ENCODE measurements around the gene TEX11. TPM values are rescaled to one million over a fixed set of nuclear protein-coding genes. Genes with fewer than 3 reads are reported as not detected.
"Not testable (repeated sequence)": the region's sequence is repeated elsewhere in the genome, so short reads cannot be mapped to it uniquely, and the experiment has no call there.

TEX11 gene
- total and polyA plus RNA-seq, 9 donors, result not detected

DNA sequence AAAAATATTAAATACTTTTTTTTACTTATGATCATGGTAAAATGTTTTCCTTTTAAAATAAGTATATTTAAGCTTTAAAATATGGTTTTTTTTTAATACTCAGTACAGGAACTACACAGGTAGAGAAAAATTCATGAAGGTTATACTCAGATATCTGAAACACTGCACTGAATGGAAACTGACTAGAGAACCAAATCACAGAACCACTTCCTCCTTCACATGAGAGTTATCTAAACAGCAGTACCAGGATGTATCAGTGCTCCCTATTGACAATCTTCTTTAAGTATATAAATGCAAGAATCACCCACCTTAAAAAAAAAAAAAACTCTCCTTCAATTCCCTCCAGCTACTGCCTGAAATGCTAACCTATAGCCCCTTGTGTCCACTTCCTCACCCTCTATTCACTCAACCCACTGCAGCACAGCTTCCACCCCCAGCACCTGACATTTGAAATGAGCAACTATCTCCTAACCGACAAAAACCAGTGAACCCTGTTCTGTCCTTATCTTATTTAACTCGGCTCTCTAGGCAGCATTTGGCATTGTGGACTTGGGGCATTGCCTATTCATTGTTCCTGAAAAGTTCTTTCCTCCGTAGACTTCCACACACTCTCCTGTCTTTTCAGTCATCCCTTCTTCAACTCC, 13.3 kb upstream of the TEX11 start:
- H3K4me3 ChIP-seq, result no peak overlapping the region
- no peaks in the 10 kb centered on the region for H3K9me3 ChIP-seq
- H3K27ac ChIP-seq, result no peak overlapping the region
- no peaks in the 10 kb centered on the region for H3K27me3 ChIP-seq
- TF ChIP-seq POLR2A (IDR thresholded peaks at IDR 0.05), result no peak
- no peak for TF ChIP-seq EP300 (IDR thresholded peaks at IDR 0.05)
- no peak for TF ChIP-seq CTCF (IDR thresholded peaks at IDR 0.05)
- no peak for DNase-seq
- 27 to 35% (median 33%) methylated on average over 3 of the region's 3 CpGs for WGBS, 3 donors
- no peaks in the 10 kb centered on the region for H3K36me3 ChIP-seq
- H3K4me1 ChIP-seq (ENCODE audit: insufficient read depth), result no peaks in the 10 kb centered on the region
- intact Hi-C loops (cut with DNase I), result no loop called here

GRCh38 chrX:70916754-70917153, 8.2 kb upstream of the TEX11 start:
- H3K9me3 ChIP-seq, result no peaks in the 10 kb centered on the region
- 85 to 94% (median 86%) methylated on average over 4 of the region's 4 CpGs for whole genome bisulfite sequencing, 3 donors
- H3K36me3 ChIP-seq, result no peaks in the 10 kb centered on the region
- no peak overlapping the region for H3K4me3 ChIP-seq
- DNase-seq, result no peak
- H3K27me3 ChIP-seq, result no peaks in the 10 kb centered on the region
- H3K4me1 ChIP-seq (ENCODE audit: insufficient read depth), result no peaks in the 10 kb centered on the region
- H3K27ac ChIP-seq, result no peak overlapping the region
- TF ChIP-seq POLR2A (IDR thresholded peaks at IDR 0.05), result no peak
- no peak for TF ChIP-seq EP300 (IDR thresholded peaks at IDR 0.05)
- intact Hi-C loops (cut with DNase I), result no loop called here

GRCh38 chrX:70907900-70908299, 611 bp downstream of the TEX11 start:
- Histone ChIP-seq H3K4me1 (ENCODE audit: insufficient read depth) (no peaks in the 10 kb centered on the region), H3K9me3 (no peaks in the 10 kb centered on the region), H3K27me3 (no peaks in the 10 kb centered on the region), H3K36me3 (no peaks in the 10 kb centered on the region), H3K27ac (no peak overlapping the region), H3K4me3 (no peak overlapping the region)
- intact Hi-C loops (cut with DNase I), result no loop called here
- WGBS, 3 donors, result 86 to 88% (median 87%) methylated on average over 11 of the region's 11 CpGs
- DNase-seq, result no peak
- no peak for TF ChIP-seq CTCF (IDR thresholded peaks at IDR 0.05)
- no peak for TF ChIP-seq POLR2A (IDR thresholded peaks at IDR 0.05)
- no peak for TF ChIP-seq EP300 (IDR thresholded peaks at IDR 0.05)

- H3K36me3 ChIP-seq, result no peaks in the 10 kb centered on the region
- H3K27ac ChIP-seq, result no peak overlapping the region
- no peaks in the 10 kb centered on the region for H3K4me1 ChIP-seq (ENCODE audit: insufficient read depth)
- TF ChIP-seq EP300 (IDR thresholded peaks at IDR 0.05) (no peak), POLR2A (IDR thresholded peaks at IDR 0.05) (no peak)
- H3K4me3 ChIP-seq, result no peak overlapping the region
- intact Hi-C loops (cut with DNase I), result no loop called here
- no peaks in the 10 kb centered on the region for H3K9me3 ChIP-seq
- DNase-seq, result no peak
- no peaks in the 10 kb centered on the region for H3K27me3 ChIP-seq
- 64 to 69% (median 67%) methylated on average over 7 of the region's 7 CpGs for WGBS, 3 donors
These were observed 7.0 kb downstream of the TEX11 start for GRCh38 chrX:70901465-70901864.

DNA sequence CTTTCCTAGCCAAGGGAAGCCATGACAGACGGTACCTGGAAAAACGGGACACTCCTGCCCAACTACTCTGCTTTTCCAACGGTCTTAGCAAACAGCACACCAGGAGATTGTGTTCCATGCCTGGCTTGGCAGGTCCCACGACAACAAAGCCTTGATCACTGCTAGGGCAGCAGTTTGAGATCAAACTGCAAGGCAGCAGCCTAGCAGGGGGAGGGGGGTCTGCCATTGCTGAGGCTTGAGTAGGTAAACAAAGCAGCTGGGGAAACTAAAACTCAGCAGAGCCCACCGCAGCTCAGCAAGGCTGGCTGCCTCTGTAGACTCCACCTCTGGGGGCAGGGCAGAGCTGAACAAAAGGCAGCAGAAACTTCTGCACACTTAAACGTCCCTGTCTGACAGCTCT, 18.1 kb downstream of the TEX11 start:
- H3K4me3 ChIP-seq; H3K27me3 ChIP-seq; H3K9me3 ChIP-seq; H3K27ac ChIP-seq; intact Hi-C loops (cut with DNase I); H3K36me3 ChIP-seq; DNase-seq; H3K4me1 ChIP-seq (ENCODE audit: insufficient read depth): not testable (repeated sequence)
- 47 to 51% (median 51%) methylated on average over 6 of the region's 6 CpGs for WGBS, 3 donors

- WGBS, 3 donors, result 73 to 87% (median 79%) methylated on average over 2 of the region's 2 CpGs
- H3K36me3 ChIP-seq, result no peaks in the 10 kb centered on the region
- H3K27me3 ChIP-seq, result no peaks in the 10 kb centered on the region
- no peak overlapping the region for H3K4me3 ChIP-seq
- H3K4me1 ChIP-seq (ENCODE audit: insufficient read depth), result no peaks in the 10 kb centered on the region
- no peak for DNase-seq
- H3K27ac ChIP-seq, result no peak overlapping the region
- intact Hi-C loops (cut with DNase I), result no loop called here
- no peaks in the 10 kb centered on the region for H3K9me3 ChIP-seq
- TF ChIP-seq CTCF (IDR thresholded peaks at IDR 0.05) (no peak), EP300 (IDR thresholded peaks at IDR 0.05) (no peak), POLR2A (IDR thresholded peaks at IDR 0.05) (no peak)
These were observed 29.6 kb downstream of the TEX11 start for GRCh38 chrX:70878902-70879301.

Measured in ovary (tissue), 9 donors.